Smooth muscle cell (in vitro differentiated cells): ENCODE results near the gene KIF6. TPM values are rescaled to one million over a fixed set of nuclear protein-coding genes. Genes with fewer than 3 reads are reported as not detected.

ENCODE experiments used
- DNase-seq: peaks from one replicate; lab custom pipeline; 2025; ENCODE audit not compliant: unreplicated experiment; lab: John Stamatoyannopoulos, UW
- H2AFZ ChIP-seq: fragments of 200-600 bp; sonication (generic); 2 replicates; pipeline ENCODE4 v1.6.0; 2016; ENCODE audit warnings: antibody characterized with exemption, low read depth, mild to moderate bottlenecking
- H3F3A ChIP-seq: fragments of 200-600 bp; sonication (generic); 2 replicates; pipeline ENCODE4 v1.6.0; 2017; ENCODE audit warnings: antibody characterized with exemption, low read depth
- H3K27ac ChIP-seq: fragments of 200-600 bp; sonication (generic); 2 replicates; pipeline ENCODE4 v1.5.1; 2016; ENCODE audit warnings: low read depth, mild to moderate bottlenecking
- H3K27me3 ChIP-seq: fragments of 200-600 bp; sonication (generic); 2 replicates; pipeline ENCODE4 v1.6.1; 2016; ENCODE audit warnings: low read depth, mild to moderate bottlenecking
- H3K36me3 ChIP-seq: fragments of 200-600 bp; sonication (generic); 2 replicates; pipeline ENCODE4 v1.5.1; 2016; ENCODE audit warnings: low read depth
- H3K4me1 ChIP-seq: fragments of 200-600 bp; sonication (generic); 2 replicates; pipeline ENCODE4 v1.5.1; 2016; ENCODE audit warnings: low read depth
- H3K4me2 ChIP-seq: fragments of 200-600 bp; sonication (generic); 2 replicates; pipeline ENCODE4 v1.6.0; 2016; ENCODE audit warnings: mild to moderate bottlenecking
- H3K4me3 ChIP-seq: fragments of 200-600 bp; sonication (generic); 2 replicates; pipeline ENCODE4 v1.5.1; 2016; ENCODE audit warnings: mild to moderate bottlenecking
- H3K79me2 ChIP-seq: fragments of 200-600 bp; sonication (generic); 2 replicates; pipeline ENCODE4 v1.6.0; 2016; ENCODE audit warnings: low read depth, mild to moderate bottlenecking
- H3K9ac ChIP-seq: fragments of 200-600 bp; sonication (generic); 2 replicates; pipeline ENCODE4 v1.6.0; 2016; ENCODE audit warnings: low read depth
- H3K9me3 ChIP-seq: fragments of 200-600 bp; sonication (generic); replicated peaks from 2 replicates; pipeline ENCODE4 v1.5.1; 2016; ENCODE audit warnings: low read depth
- H4K20me1 ChIP-seq: fragments of 200-600 bp; sonication (generic); 2 replicates; pipeline ENCODE4 v1.6.0; 2016; ENCODE audit warnings: low read depth
- CTCF ChIP-seq: fragments of 200-600 bp; sonication (generic); IDR thresholded peaks from 2 replicates; pipeline ENCODE4 v1.5.1; 2017; ENCODE audit warnings: borderline replicate concordance, mild to moderate bottlenecking, antibody characterized with exemption; ENCODE audit not compliant: insufficient read depth, poor library complexity, severe bottlenecking
- WGBS: methylation state at CpG from one replicate; pipeline ENCODE4 v1.1.7; 2016; ENCODE audit warnings: low lambda C conversion rate; 5-methylcytosine and 5-hydroxymethylcytosine counted together
- polyA plus RNA-seq: library from polyadenylated mRNA; unstranded; fragments of >200 nt; fragmentation: Nextera tagmentation; extraction: Ambion mirVana; gene quantifications from 2 replicates; pipeline ENCODE4 v1.2.1, GENCODE V29; 2016
- total RNA-seq: library from RNA; depleted of rRNA; stranded (reverse); fragments of >200 nt; gene quantifications from 2 replicates; pipeline ENCODE4 v1.2.3, GENCODE V29; 2014

KIF6 gene
- total and polyA plus RNA-seq, 2 experiments from 2014 or later, result 1.1 to 1.5 TPM

- WGBS, result 65% methylated on average over 2 of the region's 2 CpGs
- Histone ChIP-seq H3K79me2 (no peaks in the 10 kb centered on the region), H3K4me1 (peaks cover 3% of the 10 kb centered on the region), H2AFZ (no peak overlapping the region), H3K9me3 (no peaks in the 10 kb centered on the region), H3K4me2 (peak overlapping the region; percentile 46), H3K27me3 (no peaks in the 10 kb centered on the region), H3K9ac (peak overlapping the region; percentile 23), H3K27ac (peak overlapping the region; percentile 61), H3K36me3 (no peaks in the 10 kb centered on the region), H3K4me3 (no peak overlapping the region), H3F3A (no peaks in the 10 kb centered on the region), H4K20me1 (no peaks in the 10 kb centered on the region)
- TF ChIP-seq CTCF, result no peak
- no peak for DNase-seq
Observed at GRCh38 chr6:39518221-39518620, 207.0 kb downstream of the KIF6 start.

DNA sequence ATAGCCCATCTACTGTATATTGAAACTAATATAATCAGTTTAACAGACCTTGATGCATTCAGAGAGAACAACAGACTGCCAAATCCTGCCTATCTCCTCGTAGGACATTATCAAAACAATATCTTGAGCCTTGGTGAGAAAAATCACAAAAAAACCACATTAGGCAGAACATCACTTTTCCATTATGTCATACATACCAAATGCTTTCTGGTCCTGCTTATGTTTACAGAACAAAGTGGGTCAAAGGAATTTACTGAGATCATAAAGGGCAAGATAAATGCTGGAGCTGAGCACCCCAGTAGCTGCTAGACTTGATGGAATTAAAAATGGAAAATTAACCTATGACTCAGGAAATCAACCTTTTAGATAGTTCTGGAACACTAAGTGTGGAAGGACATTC, 207.5 kb downstream of the KIF6 start:
- peak overlapping the region; percentile 61 for H3K27ac ChIP-seq
- DNase-seq, result no peak
- H3K9ac ChIP-seq, result peak overlapping the region; percentile 23
- no peaks in the 10 kb centered on the region for H3K27me3 ChIP-seq
- no peaks in the 10 kb centered on the region for H3K36me3 ChIP-seq
- WGBS, result 19% methylated on average over 1 of the region's 1 CpG
- peak overlapping the region; percentile 46 for H3K4me2 ChIP-seq
- H3F3A ChIP-seq, result no peaks in the 10 kb centered on the region
- no peak for TF ChIP-seq CTCF
- no peaks in the 10 kb centered on the region for H3K79me2 ChIP-seq
- H3K4me3 ChIP-seq, result no peak overlapping the region
- no peaks in the 10 kb centered on the region for H3K9me3 ChIP-seq
- H4K20me1 ChIP-seq, result no peaks in the 10 kb centered on the region
- peaks cover 3% of the 10 kb centered on the region for H3K4me1 ChIP-seq
- no peak overlapping the region for H2AFZ ChIP-seq

DNA sequence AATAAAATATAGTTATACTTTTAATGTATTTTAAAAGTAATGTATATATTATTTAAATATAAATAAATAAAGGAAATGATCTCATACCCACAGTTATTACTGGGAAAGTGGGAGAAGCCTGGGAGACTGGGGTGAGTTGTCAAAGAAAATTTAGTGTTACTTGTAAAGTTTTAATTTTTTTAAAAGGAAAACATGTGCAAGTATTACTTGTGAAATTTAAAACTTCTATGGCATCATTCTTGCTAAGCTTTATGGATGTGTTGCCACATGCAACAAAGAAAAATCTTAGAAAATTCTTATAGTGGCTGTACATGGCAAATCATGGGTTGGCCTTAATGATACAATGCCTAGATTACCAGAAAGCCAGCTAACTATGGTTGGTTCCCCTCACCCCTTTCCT, 208.7 kb downstream of the KIF6 start:
- no peak overlapping the region for H3K27ac ChIP-seq
- H3K79me2 ChIP-seq, result no peaks in the 10 kb centered on the region
- H3K27me3 ChIP-seq, result no peaks in the 10 kb centered on the region
- H3K9me3 ChIP-seq, result no peaks in the 10 kb centered on the region
- no peak for TF ChIP-seq CTCF
- H4K20me1 ChIP-seq, result no peaks in the 10 kb centered on the region
- no peaks in the 10 kb centered on the region for H3F3A ChIP-seq
- DNase-seq, result no peak
- no peak overlapping the region for H3K4me2 ChIP-seq
- H3K9ac ChIP-seq, result no peak overlapping the region
- H3K4me1 ChIP-seq, result peaks cover 3% of the 10 kb centered on the region
- H3K4me3 ChIP-seq, result no peak overlapping the region
- H3K36me3 ChIP-seq, result no peaks in the 10 kb centered on the region
- no peak overlapping the region for H2AFZ ChIP-seq

- no peak for TF ChIP-seq CTCF
- Histone ChIP-seq H3K4me3 (no peak overlapping the region), H3K27me3 (no peaks in the 10 kb centered on the region), H2AFZ (no peak overlapping the region), H3K36me3 (no peaks in the 10 kb centered on the region), H3K4me2 (no peak overlapping the region), H3K9ac (no peak overlapping the region), H3K4me1 (peaks cover 3% of the 10 kb centered on the region), H3K27ac (no peak overlapping the region), H3K79me2 (no peaks in the 10 kb centered on the region), H3F3A (no peaks in the 10 kb centered on the region), H4K20me1 (no peaks in the 10 kb centered on the region), H3K9me3 (no peaks in the 10 kb centered on the region)
- no peak for DNase-seq
- WGBS, result 81% methylated on average over 4 of the region's 4 CpGs
Observed at GRCh38 chr6:39515471-39515870, 209.7 kb downstream of the KIF6 start.
